ENCODE results near the gene LTBP2. TPM values are rescaled to one million over a fixed set of nuclear protein-coding genes. Genes with fewer than 3 reads are reported as not detected.

LTBP2 gene
- total and polyA plus RNA-seq, 2 of the 13 experiments (the other 11 are each of a cell fraction or from before 2014, with no cell fraction given): 0.20 to 0.41 TPM

- TF ChIP-seq HOMEZ (CRISPR knock-in tag; IDR thresholded peaks at IDR 0.05; ENCODE audit: low read depth): no peak
- TF ChIP-seq MIXL1 (CRISPR knock-in tag; IDR thresholded peaks at IDR 0.05): no peak
- no peak for TF ChIP-seq RNF219 (CRISPR knock-in tag; IDR thresholded peaks at IDR 0.05)
- no peak for TF ChIP-seq ZNF3 (CRISPR knock-in tag; IDR thresholded peaks at IDR 0.05)
- no peak for TF ChIP-seq HMG20A (CRISPR knock-in tag; IDR thresholded peaks at IDR 0.05; ENCODE audit: borderline replicate concordance)
- TF ChIP-seq BCL6 (CRISPR knock-in tag; IDR thresholded peaks at IDR 0.05): no peak
These were observed 108.6 kb downstream of the LTBP2 start (continued) for GRCh38 chr14:74503291-74503937.

- Histone ChIP-seq H3K9me3 (ENCODE audit: low read length) (no peaks in the 10 kb centered on the region), H3K4me2 (ENCODE audit: low read depth, low read length) (no peak overlapping the region), H2AFZ (ENCODE audit: low read length) (no peak overlapping the region), H3K4me1 (ENCODE audit: insufficient read depth, low read length) (no peaks in the 10 kb centered on the region), H3K36me3 (replicated peaks in 1 of 2; ENCODE audit: control insufficient read depth in 1 of 2, insufficient read depth in 2 of 2, low read length in 2 of 2) (no peaks in the 10 kb centered on the region), H3K27me3 (ENCODE audit: control insufficient read depth in 1 of 2, insufficient read depth in 2 of 2, low read length in 2 of 2) (peaks cover 0 to 19% of the 10 kb centered on the region in 2 experiments; a peak in 2 of 5 replicates), H3K79me2 (ENCODE audit: insufficient read depth, low read length) (no peaks in the 10 kb centered on the region), H4K20me1 (ENCODE audit: insufficient read depth, low read length) (no peaks in the 10 kb centered on the region), H3K4me3 (replicated peaks in 1 of 3; ENCODE audit: insufficient read depth in 1 of 3, low read depth in 2 of 3, low read length in 3 of 3) (no peak overlapping the region), H3K27ac (ENCODE audit: extremely low read length, insufficient read depth, low read length) (no peak overlapping the region), H3K9ac (ENCODE audit: insufficient read depth, low read depth, low read length) (no peak overlapping the region)
- in situ Hi-C loops (cut with HindIII; ENCODE audit: extremely low pct_ligation_motif_present, low pct_unique_long_range_greater_than_20kb): no loop called here
- TF ChIP-seq HNRNPUL1 (IDR thresholded peaks at IDR 0.05; ENCODE audit: low read depth, low read length) (no peak), XRCC5 (optimal IDR thresholded peaks at IDR 0.05; ENCODE audit: low read length) (peak; percentile 39), HMGXB4 (CRISPR knock-in tag; IDR thresholded peaks at IDR 0.05; ENCODE audit: borderline replicate concordance in 1 of 2, low read depth in 1 of 2) (0 out of 4 replicates have a peak, but pooled peaks of 1 of the 2 experiments have one; percentile 32), CTCF (CRISPR knock-in tag; IDR thresholded peaks at IDR 0.05) (peak; percentile 69), STAG1 (CRISPR knock-in tag; IDR thresholded peaks at IDR 0.05) (peak; percentile 33; the same call in 1 of the 2 replicates), ZBTB8A (CRISPR knock-in tag; IDR thresholded peaks at IDR 0.05; ENCODE audit: borderline replicate concordance, low read depth) (no peak), SMC3 (IDR thresholded peaks at IDR 0.05; ENCODE audit: low read length) (peak; percentile 43; the same call in 1 of the 2 replicates), NFATC3 (CRISPR knock-in tag; IDR thresholded peaks at IDR 0.05) (no peak)
- 50% methylated on average over 15 of the region's 21 CpGs for WGBS (ENCODE audit: low lambda C conversion rate)
- DNase-seq (ENCODE audit: low spot score) (peak; percentile 50), FAIRE-seq (peak; percentile 88), ATAC-seq (peak; percentile 82)
- ChIA-PET POLR2A (interaction anchor here (1.0 kb wide), 1 partner anchor 9 kb away, joined by 3 read pairs; the partner anchor contains the start of genes ISCA2 and NPC2), CTCF (ENCODE audit: low intra/inter-chr PET ratio, low total read pairs) (interaction anchor here (2.7 kb wide), 1 partner anchor 110 kb away, joined by 7 read pairs; the partner anchor contains the start of gene LTBP2)
- no TSS peak for BruUV-seq (replicated peaks)
- intact Hi-C loops (cut with micrococcal nuclease; ENCODE audit: unreplicated experiment): loop anchor here (5.0 kb wide), 2 partner anchors 110 to 300 kb away; partner anchors contain the start of gene LTBP2
These were observed 109.6 kb downstream of the LTBP2 start for GRCh38 chr14:74502236-74503019.

Data from HepG2 (cell line).